IMR-90 (cell line): ENCODE results near the gene FAM228B. TPM values are rescaled to one million over a fixed set of nuclear protein-coding genes. Genes with fewer than 3 reads are reported as not detected.

ENCODE experiments used
- ATAC-seq: fragments of 200-7000 bp; cut with Tn5 transposase; 2 replicates; pipeline ENCODE4 v1.9.1; 2020; ENCODE audit warnings: low read depth, mild to moderate bottlenecking, moderate library complexity
- BruUV-seq: library from RNA; stranded (reverse); fragments of 400-500 nt; replicated peaks from 2 replicates; lab custom pipeline; 2021; lab: Mats Ljungman, UMichigan
- CTCF ChIA-PET: fragments of 300-600 bp; formaldehyde crosslinking; extraction: SDS; loops from one replicate; lab custom pipeline; 2021; ENCODE audit warnings: antibody characterized with exemption; lab: Yijun Ruan, JAX
- POLR2A ChIA-PET: fragments of 300-600 bp; sonication (Branson Sonifier 250); formaldehyde crosslinking; loops from one replicate; lab custom pipeline; 2022; ENCODE audit warnings: antibody characterized with exemption; ENCODE audit not compliant: unreplicated experiment; lab: Charles Lee
- DNase-seq: peaks from one replicate; pipeline ENCODE4 v3.0.0; 2013
- H2AFZ ChIP-seq: replicated peaks from 2 replicates; pipeline ENCODE3; 2013; ENCODE audit warnings: low read length, mild to moderate bottlenecking; ENCODE audit not compliant: poor library complexity
- H2AK5ac ChIP-seq: 2 replicates; pipeline ENCODE4 v1.6.1; 2013; ENCODE audit warnings: low read depth, low read length, inconsistent platforms
- H2AK9ac ChIP-seq: replicated peaks from 2 replicates; pipeline ENCODE3; 2013; ENCODE audit warnings: mild to moderate bottlenecking, low read depth, low read length, moderate library complexity; ENCODE audit not compliant: poor library complexity
- H2BK120ac ChIP-seq: 2 replicates; pipeline ENCODE4 v1.6.1; 2013; ENCODE audit warnings: low read depth, low read length, inconsistent platforms
- H2BK15ac ChIP-seq: 3 replicates; pipeline ENCODE4 v1.6.1; 2013; ENCODE audit warnings: low read depth, low read length, inconsistent platforms
- H2BK20ac ChIP-seq: 2 replicates; pipeline ENCODE4 v1.6.1; 2013; ENCODE audit warnings: low read depth, mild to moderate bottlenecking, inconsistent platforms, low read length, moderate library complexity
- H2BK5ac ChIP-seq: 2 replicates; pipeline ENCODE4 v1.6.1; 2013; ENCODE audit warnings: mild to moderate bottlenecking, low read depth, low read length, inconsistent platforms; ENCODE audit not compliant: poor library complexity, severe bottlenecking
- H3K14ac ChIP-seq: replicated peaks from 2 replicates; pipeline ENCODE4 v1.6.1; 2013; ENCODE audit warnings: low read depth, low read length, inconsistent platforms
- H3K18ac ChIP-seq: 2 replicates; pipeline ENCODE4 v1.6.1; 2013; ENCODE audit warnings: low read depth, low read length, control low read depth
- H3K23ac ChIP-seq: 2 replicates; pipeline ENCODE4 v1.6.1; 2013; ENCODE audit warnings: low read depth, low read length, inconsistent platforms
- H3K27ac ChIP-seq: 2 replicates; pipeline ENCODE4 v1.5.1; 2013; ENCODE audit warnings: mild to moderate bottlenecking, control low read depth, low read length; ENCODE audit not compliant: insufficient read depth
- H3K27me3 ChIP-seq: 2 replicates; pipeline ENCODE4 v1.6.1; 2013; ENCODE audit warnings: low read length; ENCODE audit not compliant: control insufficient read depth, insufficient read depth
- H3K36me3 ChIP-seq: 2 replicates; pipeline ENCODE4 v1.6.1; 2013; ENCODE audit warnings: low read length, mixed read lengths; ENCODE audit not compliant: control insufficient read depth, insufficient read depth
- H3K4ac ChIP-seq: 2 replicates; pipeline ENCODE4 v1.6.1; 2013; ENCODE audit warnings: low read depth, low read length, inconsistent platforms
- H3K4me1 ChIP-seq: 2 replicates; pipeline ENCODE4 v1.6.1; 2013; ENCODE audit warnings: low read length, mixed read lengths; ENCODE audit not compliant: control insufficient read depth, insufficient read depth
- H3K4me2 ChIP-seq: 2 replicates; pipeline ENCODE4 v1.6.1; 2013; ENCODE audit warnings: low read depth, mild to moderate bottlenecking, control low read depth, low read length, moderate library complexity
- H3K4me3 ChIP-seq: 2 replicates; pipeline ENCODE4 v1.5.1; 2013; ENCODE audit warnings: low read depth, mild to moderate bottlenecking, control low read depth, low read length, moderate library complexity; ENCODE audit not compliant: insufficient read depth
- H3K56ac ChIP-seq: 2 replicates; pipeline ENCODE4 v1.6.1; 2013; ENCODE audit warnings: low read length, inconsistent platforms; ENCODE audit not compliant: insufficient read depth; ENCODE audit errors: extremely low read depth
- H3K79me1 ChIP-seq, 2 experiments: 2 replicates each; pipeline ENCODE4 v1.6.1; 2013; ENCODE audit warnings: low read length in 2 of 2, inconsistent platforms in 1 of 2, low read depth in 1 of 2
- H3K9ac ChIP-seq: 2 replicates; pipeline ENCODE4 v1.6.1; 2013; ENCODE audit warnings: low read depth, low read length, control low read depth
- H3K9me1 ChIP-seq: 2 replicates; pipeline ENCODE4 v1.6.1; 2013; ENCODE audit warnings: low read length, inconsistent platforms; ENCODE audit not compliant: insufficient read depth
- H3K9me3 ChIP-seq: 2 replicates; pipeline ENCODE4 v1.6.1; 2013; ENCODE audit warnings: low read length; ENCODE audit not compliant: control insufficient read depth, insufficient read depth
- H4K20me1 ChIP-seq: 2 replicates; pipeline ENCODE4 v1.6.1; 2013; ENCODE audit warnings: low read length, inconsistent platforms; ENCODE audit not compliant: insufficient read depth
- H4K5ac ChIP-seq: 2 replicates; pipeline ENCODE4 v1.6.1; 2013; ENCODE audit warnings: mild to moderate bottlenecking, low read depth, low read length, control low read depth
- H4K8ac ChIP-seq, 2 experiments: 2 replicates each; pipeline ENCODE4 v1.6.1; 2013; ENCODE audit warnings: low read depth in 2 of 2, low read length in 2 of 2, control low read depth in 1 of 2, inconsistent platforms in 1 of 2
- H4K91ac ChIP-seq: 2 replicates; pipeline ENCODE4 v1.6.1; 2013; ENCODE audit warnings: low read depth, low read length, inconsistent platforms; ENCODE audit not compliant: insufficient read depth
- BHLHE40 ChIP-seq: fragments of 150-350 bp; IDR thresholded peaks from 2 replicates; pipeline ENCODE4 v1.6.1; 2016; ENCODE audit warnings: mild to moderate bottlenecking, low read depth, low read length
- ELK1 ChIP-seq: fragments of 150-350 bp; IDR thresholded peaks from 2 replicates; pipeline ENCODE4 v1.6.1; 2016; ENCODE audit warnings: low read depth, mild to moderate bottlenecking, low read length, moderate library complexity, borderline replicate concordance
- FOS ChIP-seq: fragments of 150-350 bp; IDR thresholded peaks from 2 replicates; pipeline ENCODE4 v1.6.1; 2016; ENCODE audit warnings: low read depth, low read length
- MAFK ChIP-seq: IDR thresholded peaks from 2 replicates; pipeline ENCODE4 v1.6.1; 2012; ENCODE audit warnings: low read depth, low read length, improper control_type of control experiment
- MAZ ChIP-seq: IDR thresholded peaks from 2 replicates; pipeline ENCODE4 v1.6.1; 2012; ENCODE audit warnings: low read depth, mild to moderate bottlenecking, low read length, improper control_type of control experiment, moderate library complexity, borderline replicate concordance
- NFE2L2 ChIP-seq: fragments of 150-350 bp; IDR thresholded peaks from 2 replicates; pipeline ENCODE4 v1.6.1; 2016; ENCODE audit warnings: low read depth, mild to moderate bottlenecking, low read length
- RAD21 ChIP-seq: IDR thresholded peaks from 2 replicates; pipeline ENCODE4 v1.6.1; 2012; ENCODE audit warnings: low read length, improper control_type of control experiment
- RCOR1 ChIP-seq: IDR thresholded peaks from 2 replicates; pipeline ENCODE4 v1.6.1; 2012; ENCODE audit warnings: mild to moderate bottlenecking, low read length, improper control_type of control experiment; ENCODE audit not compliant: insufficient replicate concordance
- SMC3 ChIP-seq: fragments of 150-350 bp; IDR thresholded peaks from 2 replicates; pipeline ENCODE4 v1.6.1; 2016; ENCODE audit warnings: low read depth, mild to moderate bottlenecking, antibody characterized with exemption, low read length, moderate library complexity
- USF2 ChIP-seq: fragments of 150-350 bp; IDR thresholded peaks from 2 replicates; pipeline ENCODE4 v1.6.1; 2017; ENCODE audit warnings: mild to moderate bottlenecking, antibody characterized with exemption, low read length, low read depth
- WGBS, 2 experiments: methylation state at CpG; one replicate each; pipeline versions ENCODE4 v1.1.5 to v1.1.7; 2013; ENCODE audit warnings: missing lambda C conversion rate in 2 of 2; ENCODE audit not compliant: insufficient read length in 1 of 2; ENCODE audit errors: extremely low coverage in 2 of 2; 5-methylcytosine and 5-hydroxymethylcytosine counted together
- dilution Hi-C: fragments of 300-500 bp; cut with HindIII; formaldehyde crosslinking; loops from one replicate; pipeline ENCODE4 v1.14.3; 2018; ENCODE audit warnings: low sequenced_read_pairs; ENCODE audit not compliant: unreplicated experiment
- in situ Hi-C: fragments of 300-500 bp; cut with MboI; formaldehyde crosslinking; loops from 3 replicates; pipeline ENCODE4 v1.14.3; 2019; ENCODE audit warnings: low sequenced_read_pairs, inconsistent platforms, mixed read lengths
- intact Hi-C: fragments of 100-400 bp; cut with micrococcal nuclease; formaldehyde crosslinking; loops from 2 replicates; pipeline ENCODE4 v1.10.0; 2022
- polyA plus RNA-seq, 3 experiments: library from polyadenylated mRNA; depleted of rRNA; stranded (reverse); fragments of >200 nt; gene quantifications; 2 replicates each; pipeline ENCODE4 v1.2.3, GENCODE V29; 2012; ENCODE audit warnings: low replicate concordance in 1 of 3
- total RNA-seq: library from RNA; depleted of rRNA; stranded (reverse); fragments of >200 nt; gene quantifications from 2 replicates; pipeline ENCODE4 v1.2.3, GENCODE V29; 2012

FAM228B gene
- total and polyA plus RNA-seq, 2 of the 4 experiments (the other 2 are of a cell fraction) = 2.0 to 2.9 TPM

- Histone ChIP-seq H3K27ac (no peak within 1 kb of the TSS), H3K4ac (no peak within 1 kb of the TSS), H2AK9ac (no peak within 1 kb of the TSS), H4K8ac (no peak within 1 kb of the TSS), H3K4me3 (no peak within 1 kb of the TSS; the same call in 1 of the 2 replicates), H3K4me2 (peak within 1 kb of the TSS; percentile 27; the same call in 1 of the 2 replicates), H3K9me3 (no peaks in the 10 kb centered on the region), H3K18ac (no peak within 1 kb of the TSS), H2AK5ac (no peak within 1 kb of the TSS), H2BK120ac (no peak within 1 kb of the TSS), H3K9me1 (no peaks in the 10 kb centered on the region), H2BK5ac (no peak within 1 kb of the TSS), H3K27me3 (peaks cover 7% of the 10 kb centered on the region; the same call in 1 of the 2 replicates), H3K23ac (no peak within 1 kb of the TSS), H3K36me3 (no peaks in the 10 kb centered on the region), H4K5ac (no peak within 1 kb of the TSS), H3K56ac (no peak within 1 kb of the TSS), H2AFZ (peak within 1 kb of the TSS; percentile 66), H2BK20ac (no peak within 1 kb of the TSS), H3K4me1 (peaks cover 3% of the 10 kb centered on the region; the same call in 1 of the 2 replicates), H3K79me1 (no peaks in the 10 kb centered on the region), H4K91ac (no peak within 1 kb of the TSS), H4K20me1 (no peaks in the 10 kb centered on the region), H3K9ac (no peak within 1 kb of the TSS), H3K14ac (no peak within 1 kb of the TSS), H2BK15ac (no peak within 1 kb of the TSS)
- 60% methylated on average over 7 of the region's 46 CpGs; no CpG with 5 or more reads in 1 of the 2 experiments for WGBS, 2 experiments
- intact Hi-C loops (no loop called here), dilution Hi-C loops (no loop called here), in situ Hi-C loops (no loop called here)
- no TSS peak for BruUV-seq
- TF ChIP-seq FOS = no peak
- no peak for TF ChIP-seq ELK1
- TF ChIP-seq RCOR1 = no peak
- TF ChIP-seq MAFK = no peak
- TF ChIP-seq RAD21 = no peak
- TF ChIP-seq MAZ = no peak
- TF ChIP-seq NFE2L2 = no peak
- no peak for TF ChIP-seq SMC3
- no peak for TF ChIP-seq USF2
- TF ChIP-seq BHLHE40 = no peak
- ChIA-PET POLR2A (no interaction called here), CTCF (no interaction called here)
- no peak for ATAC-seq
- no peak for DNase-seq
These were observed 51.6 kb downstream of the FAM228B start, which contains the start of gene FAM228A for GRCh38 chr2:24174851-24175277. FAM228A (plus strand) TSS chr2:24175053; CDS start chr2:24175481, 428 bp downstream.
